Endothelial cell (in vitro differentiated cells): ENCODE measurements around the gene JAKMIP2. TPM values are rescaled to one million over a fixed set of nuclear protein-coding genes. Genes with fewer than 3 reads are reported as not detected.

Experiments used
- DNase-seq: peaks from one replicate; pipeline ENCODE4 v3.0.0; 2021; ENCODE audit warnings: low spot score
- H3K27ac Mint-ChIP-seq: one replicate; pipeline ENCODE4 v1.8.0; 2021; ENCODE audit warnings: mixed read lengths, inconsistent platforms; ENCODE audit not compliant: unreplicated experiment
- H3K27me3 Mint-ChIP-seq: one replicate; pipeline ENCODE4 v1.8.0; 2021; ENCODE audit warnings: mild to moderate bottlenecking, moderate library complexity, mixed read lengths, inconsistent platforms; ENCODE audit not compliant: unreplicated experiment
- H3K36me3 Mint-ChIP-seq: one replicate; pipeline ENCODE4 v1.8.0; 2021; ENCODE audit warnings: mild to moderate bottlenecking, low read depth, mixed read lengths, inconsistent platforms; ENCODE audit not compliant: unreplicated experiment
- H3K4me1 Mint-ChIP-seq: one replicate; pipeline ENCODE4 v1.8.0; 2021; ENCODE audit warnings: mild to moderate bottlenecking, mixed read lengths, inconsistent platforms; ENCODE audit not compliant: unreplicated experiment
- H3K4me3 Mint-ChIP-seq: one replicate; pipeline ENCODE4 v1.8.0; 2021; ENCODE audit warnings: mild to moderate bottlenecking, mixed read lengths, inconsistent platforms; ENCODE audit not compliant: unreplicated experiment
- H3K9me3 Mint-ChIP-seq: one replicate; pipeline ENCODE4 v1.8.0; 2021; ENCODE audit warnings: mixed read lengths, inconsistent platforms; ENCODE audit not compliant: unreplicated experiment
- total RNA-seq: library from RNA; stranded (reverse); fragmentation: NEBNext Ultra II Directional; extraction: Animal tissue kit (Norgen Biotek cat#: 25700); gene quantifications from one replicate; pipeline ENCODE4 v1.2.1, GENCODE V29; 2021; ENCODE audit not compliant: unreplicated experiment
- TF ChIP-seq, protein P1 (sequence below): fragments of 200-600 bp; sonication (generic); IDR thresholded peaks from one replicate; pipeline ENCODE4 v1.5.0; 2021; ENCODE audit warnings: antibody characterized with exemption; ENCODE audit not compliant: unreplicated experiment

Gene JAKMIP2
- total RNA-seq, 1 donor from 2014 or later = 4.3 TPM

GRCh38 chr5:147538236-147538635 is 244.3 kb downstream of the JAKMIP2 start:
- Mint-ChIP-seq H3K36me3 (no peaks in the 10 kb centered on the region), H3K27me3 (no peaks in the 10 kb centered on the region), H3K4me3 (no peak overlapping the region), H3K9me3 (no peaks in the 10 kb centered on the region), H3K4me1 (no peaks in the 10 kb centered on the region), H3K27ac (no peak overlapping the region)
- TF ChIP-seq, protein P1, sequence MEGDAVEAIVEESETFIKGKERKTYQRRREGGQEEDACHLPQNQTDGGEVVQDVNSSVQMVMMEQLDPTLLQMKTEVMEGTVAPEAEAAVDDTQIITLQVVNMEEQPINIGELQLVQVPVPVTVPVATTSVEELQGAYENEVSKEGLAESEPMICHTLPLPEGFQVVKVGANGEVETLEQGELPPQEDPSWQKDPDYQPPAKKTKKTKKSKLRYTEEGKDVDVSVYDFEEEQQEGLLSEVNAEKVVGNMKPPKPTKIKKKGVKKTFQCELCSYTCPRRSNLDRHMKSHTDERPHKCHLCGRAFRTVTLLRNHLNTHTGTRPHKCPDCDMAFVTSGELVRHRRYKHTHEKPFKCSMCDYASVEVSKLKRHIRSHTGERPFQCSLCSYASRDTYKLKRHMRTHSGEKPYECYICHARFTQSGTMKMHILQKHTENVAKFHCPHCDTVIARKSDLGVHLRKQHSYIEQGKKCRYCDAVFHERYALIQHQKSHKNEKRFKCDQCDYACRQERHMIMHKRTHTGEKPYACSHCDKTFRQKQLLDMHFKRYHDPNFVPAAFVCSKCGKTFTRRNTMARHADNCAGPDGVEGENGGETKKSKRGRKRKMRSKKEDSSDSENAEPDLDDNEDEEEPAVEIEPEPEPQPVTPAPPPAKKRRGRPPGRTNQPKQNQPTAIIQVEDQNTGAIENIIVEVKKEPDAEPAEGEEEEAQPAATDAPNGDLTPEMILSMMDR = no peak
- no peak for DNase-seq

Other genes with a start within 250 kb of the JAKMIP2 start
- not detected for gene SPINK1, start 48.9 kb upstream of the JAKMIP2 start, total RNA-seq
- gene SCGB3A2, start 96.0 kb upstream of the JAKMIP2 start, total RNA-seq = 1.4 TPM
- gene C5orf46, start 123.8 kb upstream of the JAKMIP2 start, total RNA-seq = not detected